SK-N-SH (cell line): ENCODE measurements around the gene TPP2. TPM values are rescaled to one million over a fixed set of nuclear protein-coding genes. Genes with fewer than 3 reads are reported as not detected.

Experiments
- CTCF ChIA-PET: fragments of 300-600, 350-600 bp; formaldehyde crosslinking; extraction: SDS; loops from one replicate; lab custom pipeline; 2021; lab: Yijun Ruan, JAX
- POLR2A ChIA-PET: fragments of 350-600 bp; sonication (Branson Sonifier 250); formaldehyde crosslinking; extraction: SDS; loops from one replicate; lab custom pipeline; 2020; ENCODE audit warnings: antibody characterized with exemption, inconsistent platforms; lab: Yijun Ruan, JAX
- DNase-seq: peaks from one replicate; pipeline ENCODE4 v3.0.0; 2012
- H2AFZ ChIP-seq: fragments of 200-600 bp; sonication (generic); 2 replicates; pipeline ENCODE4 v1.8.1; 2016; ENCODE audit warnings: antibody characterized with exemption, mild to moderate bottlenecking, low read depth
- H3F3A ChIP-seq: fragments of 200-600 bp; sonication (generic); replicated peaks from 2 replicates; pipeline ENCODE3; 2016; ENCODE audit warnings: antibody characterized with exemption, mild to moderate bottlenecking; ENCODE audit not compliant: insufficient read depth
- H3K27ac ChIP-seq, 2 experiments: fragments of 200-500 bp in 1 of 2; fragments of 200-600 bp in 1 of 2; sonication (Bioruptor generic) in 1 of 2; sonication (generic), shearing (Covaris generic) in 1 of 2; 2 replicates each; pipeline versions ENCODE4 v1.5.1 to v1.6.1; 2014 to 2016; ENCODE audit warnings: low read depth in 2 of 2, inconsistent platforms in 1 of 2, low read length in 1 of 2, mild to moderate bottlenecking in 1 of 2, mixed read lengths in 1 of 2
- H3K27me3 ChIP-seq: fragments of 200-600 bp; sonication (generic), shearing (Covaris generic); 2 replicates; pipeline ENCODE4 v1.6.1; 2016; ENCODE audit warnings: mixed run types; ENCODE audit not compliant: insufficient read depth
- H3K36me3 ChIP-seq, 2 experiments: fragments of 200-500 bp in 1 of 2; fragments of 200-600 bp in 1 of 2; sonication (Bioruptor generic) in 1 of 2; sonication (generic) in 1 of 2; replicated peaks in 1 of 2; 2 replicates each; pipeline versions ENCODE3 to v1.5.1; 2014 to 2016; ENCODE audit warnings: low read length in 1 of 2, mild to moderate bottlenecking in 1 of 2; ENCODE audit not compliant: insufficient read depth in 2 of 2, control insufficient read depth in 1 of 2
- H3K4me1 ChIP-seq, 2 experiments: fragments of 200-500 bp in 1 of 2; fragments of 200-600 bp in 1 of 2; sonication (Bioruptor generic) in 1 of 2; sonication (generic), shearing (Covaris generic) in 1 of 2; 2 replicates each; pipeline versions ENCODE4 v1.5.1 to v1.6.1; 2014 to 2016; ENCODE audit warnings: low read depth in 1 of 2, low read length in 1 of 2, mixed run types in 1 of 2; ENCODE audit not compliant: insufficient read depth in 2 of 2, control insufficient read depth in 1 of 2
- H3K4me2 ChIP-seq: fragments of 200-600 bp; sonication (generic), shearing (Covaris generic); 2 replicates; pipeline ENCODE4 v1.6.1; 2017; ENCODE audit warnings: mixed run types
- H3K4me3 ChIP-seq, 2 experiments: fragments of 200-500 bp in 1 of 2; fragments of 200-600 bp in 1 of 2; sonication (Bioruptor generic) in 1 of 2; sonication (generic), shearing (Covaris generic) in 1 of 2; 2 replicates each; pipeline versions ENCODE4 v1.5.1 to v1.8.1; 2014 to 2016; ENCODE audit warnings: low read depth in 2 of 2, inconsistent platforms in 1 of 2, low read length in 1 of 2, mild to moderate bottlenecking in 1 of 2, mixed read lengths in 1 of 2, moderate library complexity in 1 of 2
- H3K79me2 ChIP-seq: fragments of 200-600 bp; sonication (generic); 2 replicates; pipeline ENCODE4 v1.8.1; 2017; ENCODE audit warnings: mild to moderate bottlenecking; ENCODE audit not compliant: insufficient read depth
- H3K9ac ChIP-seq: fragments of 200-600 bp; sonication (generic); 2 replicates; pipeline ENCODE4 v1.6.1; 2017; ENCODE audit warnings: mixed run types
- H3K9me2 ChIP-seq: fragments of 200-600 bp; sonication (generic); 2 replicates; pipeline ENCODE4 v1.6.1; 2017; ENCODE audit warnings: mixed run types
- H3K9me3 ChIP-seq: fragments of 200-600 bp; sonication (generic); 2 replicates; pipeline ENCODE4 v1.6.1; 2017; ENCODE audit warnings: mixed run types, mild to moderate bottlenecking, moderate library complexity
- H4K20me1 ChIP-seq: fragments of 200-600 bp; sonication (generic); 2 replicates; pipeline ENCODE4 v1.6.1; 2017; ENCODE audit warnings: mild to moderate bottlenecking, mixed run types; ENCODE audit not compliant: insufficient read depth
- CTCF ChIP-seq: fragments of 200-600 bp; sonication (generic); IDR thresholded peaks from 2 replicates; pipeline ENCODE4 v1.6.1; 2017; ENCODE audit warnings: antibody characterized with exemption, mild to moderate bottlenecking, moderate library complexity
- ELF1 ChIP-seq: IDR thresholded peaks from 2 replicates; pipeline ENCODE4 v1.4.0; 2012
- EP300 ChIP-seq, 2 experiments: IDR thresholded peaks; 2 replicates each; pipeline versions ENCODE4 v1.4.0 to v1.6.1; 2012; ENCODE audit warnings: borderline replicate concordance in 1 of 2, low read depth in 1 of 2, low read length in 1 of 2
- FOXJ3 ChIP-seq: sonication (generic); formaldehyde crosslinking; IDR thresholded peaks from 2 replicates; pipeline ENCODE4 v1.5.1; 2020; ENCODE audit warnings: mild to moderate bottlenecking, missing genetic modification reagents
- FOXM1 ChIP-seq: IDR thresholded peaks from 2 replicates; pipeline ENCODE4 v1.4.0; 2012; ENCODE audit warnings: low read depth, mild to moderate bottlenecking
- GABPA ChIP-seq: IDR thresholded peaks from 2 replicates; pipeline ENCODE4 v1.4.0; 2012; ENCODE audit warnings: low read depth, mild to moderate bottlenecking
- MEF2A ChIP-seq: IDR thresholded peaks from 2 replicates; pipeline ENCODE4 v1.4.0; 2012; ENCODE audit warnings: low read depth, borderline replicate concordance
- MXI1 ChIP-seq: IDR thresholded peaks from 2 replicates; pipeline ENCODE4 v1.6.1; 2012; ENCODE audit warnings: mild to moderate bottlenecking, low read depth, low read length, improper control_type of control experiment
- NFIC ChIP-seq: IDR thresholded peaks from 2 replicates; pipeline ENCODE4 v1.4.0; 2012; ENCODE audit warnings: borderline replicate concordance
- NRF1 ChIP-seq: IDR thresholded peaks from 2 replicates; pipeline ENCODE4 v1.6.1; 2012; ENCODE audit warnings: low read depth, mild to moderate bottlenecking, low read length
- RAD21 ChIP-seq: IDR thresholded peaks from 2 replicates; pipeline ENCODE4 v1.6.1; 2012; ENCODE audit warnings: mild to moderate bottlenecking, low read length
- RFX5 ChIP-seq: IDR thresholded peaks from 2 replicates; pipeline ENCODE4 v1.6.1; 2012; ENCODE audit warnings: mild to moderate bottlenecking, improper control_type of control experiment, low read length
- SIN3A ChIP-seq: IDR thresholded peaks from 2 replicates; pipeline ENCODE4 v1.6.1; 2012; ENCODE audit warnings: low read depth, mild to moderate bottlenecking, low read length, moderate library complexity, borderline replicate concordance
- ZBTB33 ChIP-seq: IDR thresholded peaks from 2 replicates; pipeline ENCODE4 v1.4.0; 2012; ENCODE audit warnings: low read depth, borderline replicate concordance
- WGBS: methylation state at CpG from one replicate; pipeline ENCODE4 v1.1.6; 2017; ENCODE audit warnings: low lambda C conversion rate; 5-methylcytosine and 5-hydroxymethylcytosine counted together
- polyA plus RNA-seq, 3 experiments: library from polyadenylated mRNA; depleted of rRNA; stranded (reverse); fragments of >200 nt; gene quantifications; 2 replicates each; pipeline ENCODE4 v1.2.3, GENCODE V29; 2012
- TF ChIP-seq, protein P1 (sequence below): fragments of 150-350 bp; IDR thresholded peaks from 2 replicates; pipeline ENCODE4 v1.6.1; 2016; ENCODE audit warnings: mild to moderate bottlenecking, low read depth, low read length
- TF ChIP-seq, protein P2 (sequence below): fragments of 150-350 bp; IDR thresholded peaks from 2 replicates; pipeline ENCODE4 v1.6.1; 2017; ENCODE audit warnings: antibody characterized with exemption, low read length, low read depth, borderline replicate concordance

TPP2 gene
- polyA plus RNA-seq, 1 of the 3 experiments (the other 2 are of a cell fraction), result 8.3 TPM

- POLR2A ChIA-PET, result no interaction called here
Measured at GRCh38 chr13:102638741-102639140, 42.0 kb downstream of the TPP2 start.

GRCh38 chr13:102642029-102642428, 45.2 kb downstream of the TPP2 start:
- no peak for DNase-seq
- peaks cover 81 to 95% of the 10 kb centered on the region in 2 experiments for H3K36me3 ChIP-seq
- POLR2A ChIA-PET, result no interaction called here
- H3K79me2 ChIP-seq, result no peaks in the 10 kb centered on the region
- H4K20me1 ChIP-seq, result no peaks in the 10 kb centered on the region
- TF ChIP-seq GABPA, result no peak
- TF ChIP-seq CTCF, result no peak
- no peak for TF ChIP-seq MEF2A
- no peak for TF ChIP-seq RAD21
- no peak for TF ChIP-seq NRF1
- TF ChIP-seq RFX5, result no peak
- no peak for TF ChIP-seq ELF1
- no peak for TF ChIP-seq ZBTB33
- TF ChIP-seq FOXM1, result no peak
- no peak for TF ChIP-seq MXI1
- TF ChIP-seq, all 33 proteins: peak for 0
- Histone ChIP-seq H3K9ac (no peak overlapping the region), H3K4me1 (no peaks in the 10 kb centered on the region), H3F3A (no peaks in the 10 kb centered on the region), H3K4me2 (no peak overlapping the region), H3K4me3 (no peak overlapping the region), H3K27ac (no peak overlapping the region), H2AFZ (no peak overlapping the region), H3K9me3 (no peaks in the 10 kb centered on the region), H3K27me3 (no peaks in the 10 kb centered on the region), H3K9me2 (no peaks in the 10 kb centered on the region)
- CTCF ChIA-PET, result interaction anchor here (1.0 kb wide), 1 partner anchor 20 kb away, joined by 3 read pairs; no protein-coding TSS in a partner anchor
- WGBS, result 95% methylated on average over 4 of the region's 4 CpGs

More at GRCh38 chr13:102638741-102639140, 42.0 kb downstream of the TPP2 start:
- no peak overlapping the region for H3K4me2 ChIP-seq
- WGBS, result 98% methylated on average over 3 of the region's 3 CpGs
- H3K9me3 ChIP-seq, result no peaks in the 10 kb centered on the region
- H3K4me3 ChIP-seq, result no peak overlapping the region
- H4K20me1 ChIP-seq, result no peaks in the 10 kb centered on the region
- H3K27me3 ChIP-seq, result no peaks in the 10 kb centered on the region
- no peak overlapping the region for H2AFZ ChIP-seq
- H3K79me2 ChIP-seq, result no peaks in the 10 kb centered on the region
- no peak for DNase-seq
- H3K27ac ChIP-seq, result no peak overlapping the region
- H3K36me3 ChIP-seq, result peaks cover 72 to 95% of the 10 kb centered on the region in 2 experiments
- CTCF ChIA-PET, result interaction anchor here (1.7 to 1.8 kb wide), 2 partner anchors 86 to 131 kb away, joined by 4 to 5 read pairs; no protein-coding TSS in a partner anchor
- H3K9ac ChIP-seq, result no peak overlapping the region
- H3K9me2 ChIP-seq, result no peaks in the 10 kb centered on the region
- H3K4me1 ChIP-seq, result no peaks in the 10 kb centered on the region
- no peaks in the 10 kb centered on the region for H3F3A ChIP-seq
- TF ChIP-seq FOXM1 (no peak), RFX5 (no peak), EP300 (IDR thresholded peaks at IDR 0.05; ENCODE audit: borderline replicate concordance in 1 of 2, low read depth in 1 of 2, low read length in 1 of 2) (no peak), CTCF (no peak), NFIC (no peak), MXI1 (no peak), FOXJ3 (no peak), SIN3A (no peak)
- TF ChIP-seq, protein P1, sequence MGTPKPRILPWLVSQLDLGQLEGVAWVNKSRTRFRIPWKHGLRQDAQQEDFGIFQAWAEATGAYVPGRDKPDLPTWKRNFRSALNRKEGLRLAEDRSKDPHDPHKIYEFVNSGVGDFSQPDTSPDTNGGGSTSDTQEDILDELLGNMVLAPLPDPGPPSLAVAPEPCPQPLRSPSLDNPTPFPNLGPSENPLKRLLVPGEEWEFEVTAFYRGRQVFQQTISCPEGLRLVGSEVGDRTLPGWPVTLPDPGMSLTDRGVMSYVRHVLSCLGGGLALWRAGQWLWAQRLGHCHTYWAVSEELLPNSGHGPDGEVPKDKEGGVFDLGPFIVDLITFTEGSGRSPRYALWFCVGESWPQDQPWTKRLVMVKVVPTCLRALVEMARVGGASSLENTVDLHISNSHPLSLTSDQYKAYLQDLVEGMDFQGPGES, result no peak
- TF ChIP-seq, protein P2, sequence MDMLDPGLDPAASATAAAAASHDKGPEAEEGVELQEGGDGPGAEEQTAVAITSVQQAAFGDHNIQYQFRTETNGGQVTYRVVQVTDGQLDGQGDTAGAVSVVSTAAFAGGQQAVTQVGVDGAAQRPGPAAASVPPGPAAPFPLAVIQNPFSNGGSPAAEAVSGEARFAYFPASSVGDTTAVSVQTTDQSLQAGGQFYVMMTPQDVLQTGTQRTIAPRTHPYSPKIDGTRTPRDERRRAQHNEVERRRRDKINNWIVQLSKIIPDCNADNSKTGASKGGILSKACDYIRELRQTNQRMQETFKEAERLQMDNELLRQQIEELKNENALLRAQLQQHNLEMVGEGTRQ, result no peak
